GM12878 (cell line): ENCODE data around the gene AP1M2.

ENCODE experiments used
- ATF2 ChIP-seq: IDR thresholded peaks from 2 replicates; pipeline ENCODE4 v1.6.1; 2012; ENCODE audit warnings: low read length, inconsistent platforms
- CBX5 ChIP-seq: sonication (generic); IDR thresholded peaks from 2 replicates; pipeline ENCODE4 v1.6.1; 2016; ENCODE audit warnings: low read depth, moderate library complexity, mild to moderate bottlenecking, inconsistent platforms
- CTCF ChIP-seq, 3 experiments: IDR thresholded peaks in 2 of 3; conservative IDR thresholded peaks in 1 of 3; 2 replicates each; pipeline ENCODE4 v1.5.1; 2011; ENCODE audit warnings: low read depth in 3 of 3, low read length in 3 of 3, mild to moderate bottlenecking in 3 of 3, control low read depth in 2 of 3, moderate library complexity in 2 of 3, inconsistent platforms in 1 of 3, mixed read lengths in 1 of 3; ENCODE audit not compliant: control insufficient read depth in 2 of 3, insufficient read depth in 1 of 3; ENCODE audit errors: extremely low read depth in 1 of 3
- ELK1 ChIP-seq: IDR thresholded peaks from 2 replicates; pipeline ENCODE4 v1.6.1; 2012; ENCODE audit warnings: low read depth, low read length, improper control_type of control experiment
- GABPA ChIP-seq: IDR thresholded peaks from 2 replicates; pipeline ENCODE4 v1.6.1; 2014; ENCODE audit warnings: antibody characterized with exemption, low read depth, mild to moderate bottlenecking, inconsistent platforms
- JUND ChIP-seq: IDR thresholded peaks from 2 replicates; pipeline ENCODE4 v1.6.1; 2012; ENCODE audit warnings: low read depth, mild to moderate bottlenecking, low read length, improper control_type of control experiment, moderate library complexity
- KDM1A ChIP-seq: fragments of 200-600 bp; sonication (generic); IDR thresholded peaks from 2 replicates; pipeline ENCODE4 v1.6.1; 2016; ENCODE audit warnings: borderline replicate concordance
- POLR2A ChIP-seq: IDR thresholded peaks from 2 replicates; pipeline ENCODE4 v1.6.1; 2011; ENCODE audit warnings: low read depth, mild to moderate bottlenecking, low read length

GRCh38 chr19:10577951-10578350, 9.2 kb downstream of the AP1M2 start:
- TF ChIP-seq KDM1A: no peak
- no peak for TF ChIP-seq ATF2
- no peak for TF ChIP-seq CTCF (IDR thresholded peaks at IDR 0.05 in 2 of 3, conservative IDR thresholded peaks at IDR 0.05 in 1 of 3; ENCODE audit: control insufficient read depth in 2 of 3, extremely low read depth in 1 of 3, insufficient read depth in 1 of 3, low read depth in 3 of 3, low read length in 3 of 3)
- TF ChIP-seq CBX5: no peak
- TF ChIP-seq JUND: no peak
- TF ChIP-seq POLR2A: no peak
- no peak for TF ChIP-seq ELK1
- TF ChIP-seq GABPA: no peak
